Stimulated activated CD4-positive, alpha-beta T cell treated with anti-CD3 and anti-CD28 coated beads, Interleukin-2, amount 100 ng/mL, for 4 hours (primary cell): ENCODE measurements around the gene MAPKAPK2.
"Not testable (repeated sequence)": the region's sequence is repeated elsewhere in the genome, so short reads cannot be mapped to it uniquely, and the experiment has no call there.

Experiments
- DNase-seq: peaks from one replicate; pipeline ENCODE4 v3.0.0-alpha.2; 2020; ENCODE audit warnings: low read depth

MAPKAPK2 gene

GRCh38 chr1:206744683-206745082, 60.0 kb downstream of the MAPKAPK2 start:
- no peak for DNase-seq

DNA sequence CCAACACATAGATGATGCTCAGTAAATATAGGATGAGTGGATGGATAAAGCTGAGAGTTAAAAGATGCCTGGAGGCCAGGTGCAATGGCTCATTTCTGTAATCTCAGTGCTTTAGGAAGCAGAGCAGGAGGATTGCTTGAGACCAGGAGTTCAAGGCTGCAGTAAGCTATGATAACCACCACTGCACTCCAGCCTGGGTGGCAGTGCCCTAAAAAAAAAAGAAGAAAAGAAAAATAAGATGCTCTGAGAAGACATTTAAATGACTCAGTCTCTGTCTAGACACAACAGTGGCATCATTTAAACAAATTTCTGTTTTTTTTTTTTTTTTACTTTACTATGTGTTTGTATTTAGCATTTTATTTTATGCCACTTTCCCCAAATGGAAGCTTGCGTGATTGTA, 60.6 kb downstream of the MAPKAPK2 start:
- DNase-seq, result no peak

DNA sequence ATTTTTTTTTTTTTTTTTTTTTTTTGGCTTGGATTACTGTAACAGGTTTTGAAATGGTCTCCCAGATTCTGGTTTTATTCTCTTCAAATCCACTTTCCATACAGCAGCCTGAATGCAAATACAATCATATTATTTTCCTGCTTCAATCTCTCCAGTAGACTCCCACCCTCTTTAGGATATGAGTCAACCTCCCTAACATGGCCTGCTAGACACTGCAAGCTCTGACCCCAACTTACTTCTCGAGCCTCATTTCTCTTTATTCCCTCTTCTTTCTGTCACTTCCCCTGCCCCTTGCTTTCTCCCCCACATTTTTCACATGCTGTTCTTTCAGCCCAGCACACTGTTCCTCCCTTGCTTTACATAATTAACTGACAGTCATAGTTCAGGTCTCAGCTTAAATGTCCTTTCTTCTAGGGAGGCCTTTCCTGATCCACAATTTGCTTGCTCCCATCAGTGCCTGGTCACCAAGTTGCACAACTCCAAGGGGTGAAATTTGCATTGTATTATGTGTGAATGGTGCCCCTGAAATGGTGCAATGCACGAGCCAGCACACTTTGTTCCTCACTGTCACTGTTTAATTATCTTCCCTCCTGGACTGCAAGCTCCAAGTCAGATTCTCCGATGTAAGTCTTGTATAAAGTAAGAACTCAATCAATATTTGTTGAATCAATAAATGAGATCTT, 63.8 kb downstream of the MAPKAPK2 start:
- DNase-seq, result no peak

- DNase-seq, result no peak
Observed at GRCh38 chr1:206751891-206752290, 67.2 kb downstream of the MAPKAPK2 start.

DNA sequence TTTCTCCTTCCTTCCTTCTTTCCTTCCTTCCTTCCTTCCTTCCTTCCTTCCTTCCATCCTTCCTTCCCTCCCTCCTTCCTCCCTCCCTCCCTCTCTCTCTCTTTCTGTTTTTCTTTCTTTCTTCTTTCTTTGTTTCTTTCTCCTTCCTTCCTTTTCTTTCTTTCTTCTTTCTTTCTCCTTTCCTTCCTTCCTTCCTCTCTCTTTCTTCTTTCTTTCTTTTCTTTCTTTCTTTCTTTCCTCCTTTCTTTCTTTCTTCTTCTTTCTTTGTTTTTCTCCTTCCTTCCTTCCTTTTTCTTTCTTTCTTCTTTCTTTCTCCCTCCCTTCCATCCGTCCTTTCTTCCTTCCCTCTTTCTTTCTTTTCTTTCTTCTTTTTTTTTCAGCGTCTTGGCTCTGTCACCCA, 67.8 kb downstream of the MAPKAPK2 start:
- DNase-seq, result no peak

DNA sequence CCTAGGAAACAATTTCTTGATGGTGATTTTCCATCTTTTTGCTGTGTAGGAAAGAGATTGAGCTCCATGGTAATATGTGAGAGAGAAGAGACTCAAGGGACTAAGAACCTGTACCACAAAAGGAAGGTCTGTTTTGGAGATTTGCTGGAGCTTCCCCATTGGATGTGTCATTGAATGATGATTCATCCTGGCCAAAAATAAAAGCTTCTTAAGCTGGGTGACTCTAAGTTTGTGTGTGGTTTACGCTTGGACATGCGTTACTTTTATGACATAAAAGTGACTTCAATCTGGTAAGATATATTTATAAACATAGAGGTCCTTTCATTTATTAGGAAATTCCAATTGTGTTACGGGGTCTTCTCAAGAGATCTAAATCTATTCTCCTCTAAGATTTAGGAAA, 68.4 kb downstream of the MAPKAPK2 start:
- no peak for DNase-seq

GRCh38 chr1:206754011-206754410, 69.3 kb downstream of the MAPKAPK2 start:
- no peak for DNase-seq

- no peak for DNase-seq
Observed at GRCh38 chr1:206757524-206758266, 73.0 kb downstream of the MAPKAPK2 start.

- DNase-seq, result no peak
Observed at GRCh38 chr1:206760590-206760989, 75.9 kb downstream of the MAPKAPK2 start.

- DNase-seq, result no peak
Observed at GRCh38 chr1:206761159-206761768, 76.6 kb downstream of the MAPKAPK2 start.

DNA sequence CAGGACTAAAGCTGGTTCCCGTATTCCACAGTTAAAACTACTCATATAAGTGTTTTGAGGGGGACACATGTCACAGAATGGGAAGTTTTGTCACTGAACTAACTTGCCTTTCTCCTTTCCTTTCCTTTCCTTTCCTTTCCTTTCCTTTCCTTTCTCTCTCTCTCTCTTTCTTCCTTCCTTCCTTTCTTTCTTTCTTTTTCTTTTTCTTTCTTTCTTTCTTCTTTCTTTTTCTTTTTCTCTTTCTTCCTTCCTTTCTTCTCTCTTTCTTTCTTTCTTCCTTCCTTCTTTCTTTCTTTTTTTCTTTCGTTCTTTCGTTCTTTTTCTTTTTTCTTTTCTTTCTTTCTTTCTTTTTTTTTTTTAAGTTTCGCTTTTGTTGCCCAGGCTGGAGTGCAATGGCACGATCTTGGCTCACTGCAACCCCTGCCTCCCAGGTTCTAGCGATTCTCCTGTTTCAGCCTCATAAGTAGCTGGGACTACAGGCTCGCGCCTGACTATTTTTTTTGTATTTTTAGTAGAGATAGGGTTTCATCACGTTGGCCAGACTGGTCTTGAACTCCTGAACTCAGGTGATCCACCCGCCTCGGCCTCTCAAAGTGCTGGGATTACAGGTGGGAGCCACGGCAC, 78.1 kb downstream of the MAPKAPK2 start:
- DNase-seq, result not testable (repeated sequence)

- DNase-seq, result not testable (repeated sequence)
Observed at GRCh38 chr1:206765771-206766170, 81.1 kb downstream of the MAPKAPK2 start.

DNA sequence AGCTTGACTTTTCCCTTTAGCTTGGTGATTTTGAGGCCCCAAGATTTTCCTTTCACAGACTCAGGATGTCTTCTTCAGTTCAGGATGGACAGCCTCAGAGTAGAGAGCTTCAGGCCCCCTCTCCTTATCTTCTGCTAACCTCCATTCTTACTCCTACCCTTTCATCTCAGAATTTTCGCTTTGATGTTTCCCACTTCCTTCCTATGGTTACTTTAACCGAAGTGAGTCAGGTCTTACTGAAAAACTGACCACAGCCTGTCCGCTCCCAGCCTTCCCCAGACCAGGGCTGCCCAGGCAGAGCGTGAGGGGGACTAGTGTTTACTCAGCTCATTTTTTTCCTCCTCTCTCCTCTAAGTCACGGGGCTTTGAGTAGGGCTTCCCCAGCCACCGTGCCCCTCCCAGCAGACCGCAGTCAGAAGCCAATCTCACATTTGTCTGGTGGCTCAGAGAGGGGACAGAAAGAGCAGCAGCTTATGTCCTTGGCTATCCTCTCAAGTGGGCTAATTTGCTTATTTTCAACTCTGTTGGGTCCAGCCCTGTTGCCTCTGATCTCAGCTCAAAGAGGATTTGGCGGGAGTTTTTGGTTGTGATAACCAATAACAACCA, 81.6 kb downstream of the MAPKAPK2 start:
- DNase-seq, result peak; percentile 59

DNA sequence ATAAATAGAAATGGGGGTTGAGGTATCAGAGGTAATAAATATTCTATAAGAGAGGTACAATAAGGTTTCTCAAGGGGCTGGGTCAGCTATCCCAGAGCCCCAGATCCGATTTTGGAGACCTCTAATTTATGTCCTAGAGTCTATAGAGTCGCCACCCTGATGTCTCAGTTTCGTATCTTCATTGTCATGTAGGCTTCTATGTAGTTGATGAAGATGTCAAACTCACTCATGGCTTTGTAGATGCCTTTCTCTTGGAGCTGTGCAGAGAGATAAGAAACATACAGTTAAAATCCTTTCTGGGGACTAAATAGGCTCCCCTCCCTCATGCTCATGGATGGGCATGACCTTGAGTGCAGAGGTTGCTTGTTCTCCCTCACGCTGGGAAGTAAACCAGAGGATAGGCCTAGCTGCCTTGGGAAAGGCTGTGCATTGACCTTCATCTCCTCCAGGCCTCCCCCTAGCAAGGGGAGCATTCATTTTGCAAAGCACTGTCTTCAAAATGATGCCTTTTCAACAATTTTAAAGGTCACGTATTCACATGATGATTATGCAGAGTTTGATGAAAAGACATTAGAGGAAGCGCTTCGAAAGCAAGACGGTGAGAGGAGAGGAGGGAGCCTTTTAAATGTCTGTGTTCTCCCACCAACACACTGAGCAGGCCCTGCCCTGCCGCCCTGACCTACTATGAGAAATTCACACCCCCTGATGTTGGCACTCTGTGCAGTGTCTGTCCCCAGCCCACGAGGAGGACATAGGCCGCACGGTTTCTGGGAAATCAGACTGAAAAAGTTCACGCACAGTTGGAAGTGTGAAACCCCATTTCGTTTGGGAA, 84.0 kb downstream of the MAPKAPK2 start:
- no peak for DNase-seq

DNA sequence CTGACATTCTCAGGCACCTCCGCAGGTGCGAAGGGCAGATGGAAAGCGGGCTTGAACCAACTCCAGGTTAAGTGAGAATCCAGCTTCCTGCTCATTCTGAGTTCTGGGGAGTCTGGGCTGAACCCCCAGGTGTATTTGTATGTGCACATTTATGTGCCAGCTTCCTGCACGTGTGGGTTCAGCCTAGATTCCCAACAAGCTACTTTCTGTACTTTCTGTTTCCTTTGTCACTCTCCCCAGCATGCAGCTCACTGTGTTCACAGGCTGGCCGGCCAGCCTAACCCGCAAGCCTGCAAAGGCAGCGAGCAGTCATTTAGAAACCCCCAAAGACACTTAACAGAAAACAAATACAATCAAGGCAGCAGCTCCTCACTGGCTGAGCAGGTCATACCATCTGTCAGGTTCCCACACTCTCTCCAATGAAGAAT, 84.6 kb downstream of the MAPKAPK2 start:
- no peak for DNase-seq

GRCh38 chr1:206770531-206771337, 86.0 kb downstream of the MAPKAPK2 start, which contains the start of gene IL19:
Gene IL19 (plus strand): TSS chr1:206770773. CDS start chr1:206836663, 65,890 bp downstream.
- peak; percentile 46 for DNase-seq

DNA sequence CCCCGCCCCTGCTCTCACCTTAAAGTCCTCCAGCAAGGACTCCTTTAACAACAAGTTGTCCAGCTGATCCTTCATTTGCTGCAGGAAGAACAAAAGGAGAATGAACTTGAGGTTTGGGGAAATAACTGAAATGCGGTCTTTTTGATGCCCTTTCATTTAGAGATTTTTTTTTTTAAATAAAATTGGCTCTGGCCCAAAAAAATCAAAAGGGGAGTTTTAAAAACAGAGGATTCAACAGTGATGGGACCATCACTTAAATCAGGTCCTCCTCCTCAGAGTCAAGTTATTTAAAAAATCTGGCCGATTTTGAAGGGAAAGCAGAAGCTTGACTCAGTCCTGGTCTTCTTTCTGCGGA, 86.6 kb downstream of the MAPKAPK2 start:
- DNase-seq, result no peak

DNA sequence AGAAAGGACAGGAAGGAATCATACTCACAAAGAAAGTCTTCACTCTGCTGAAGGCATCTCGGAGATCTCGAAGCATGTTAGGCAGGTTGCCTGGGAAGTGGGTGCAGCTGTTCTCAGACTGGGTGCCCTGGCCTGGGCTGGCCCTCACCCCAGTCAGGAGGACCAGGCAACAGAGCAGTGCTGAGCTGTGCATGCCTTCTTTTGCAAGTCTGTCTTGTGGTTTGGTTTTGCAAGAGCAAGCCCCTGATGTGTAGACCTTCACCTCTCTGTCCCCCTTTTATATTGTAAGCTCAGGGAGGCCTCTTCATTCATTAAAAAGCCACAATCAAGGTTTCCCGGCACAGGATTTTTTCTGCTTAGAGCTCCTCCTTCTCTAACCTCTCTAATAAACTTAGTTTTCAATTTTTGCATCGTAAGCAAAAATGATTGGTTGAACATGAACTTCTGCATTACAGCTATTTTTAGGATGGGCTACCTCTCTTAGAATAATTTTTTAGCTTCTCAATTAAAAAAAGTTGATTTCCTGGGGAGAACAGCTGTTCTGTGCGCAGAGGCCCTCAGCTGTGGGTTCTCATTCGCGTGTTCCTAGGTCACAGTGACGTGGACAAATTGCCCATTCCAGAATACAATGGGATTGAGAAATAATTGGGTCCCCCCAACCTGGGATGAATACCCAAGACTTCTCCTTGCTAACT, 87.7 kb downstream of the MAPKAPK2 start, which contains the start of gene IL10:
Gene IL10, minus strand, starts transcription at position 252 of the 695 bp plus-strand sequence. Its CDS starts 59 bp downstream, at position 193.
- no peak for DNase-seq

GRCh38 chr1:206774093-206774492, 89.4 kb downstream of the MAPKAPK2 start:
- DNase-seq, result no peak

DNA sequence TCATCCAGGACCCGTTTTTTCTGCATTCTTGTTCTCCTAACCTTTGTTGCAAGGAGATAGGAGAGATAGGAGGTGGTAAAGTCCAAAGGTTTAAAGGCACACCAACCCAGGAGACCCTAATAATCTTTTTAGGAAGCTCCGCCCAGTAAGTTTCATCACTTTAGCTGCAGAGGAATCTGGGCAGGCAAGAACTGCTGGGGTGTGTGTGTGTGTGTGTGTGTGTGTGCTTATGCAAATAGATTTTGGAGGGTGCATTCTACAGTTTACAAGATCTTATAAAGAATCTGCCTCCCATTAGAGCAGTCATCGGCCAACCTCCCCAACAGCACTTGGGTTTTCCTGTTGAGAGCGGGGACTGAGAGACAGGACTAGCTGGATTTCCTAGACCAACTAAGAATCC, 91.5 kb downstream of the MAPKAPK2 start:
- no peak for DNase-seq
